NCI-H1105 treated with DMSO at 0.1 percent for 48 hours (cell line): ENCODE results near the gene ECI1.
A peak's percentile ranks its signal among the peaks of the same experiment; 100 is the strongest.

ENCODE experiments used
- DNase-seq: peaks from one replicate; lab custom pipeline; 2025; lab: John Stamatoyannopoulos, UW

Gene ECI1

DNA sequence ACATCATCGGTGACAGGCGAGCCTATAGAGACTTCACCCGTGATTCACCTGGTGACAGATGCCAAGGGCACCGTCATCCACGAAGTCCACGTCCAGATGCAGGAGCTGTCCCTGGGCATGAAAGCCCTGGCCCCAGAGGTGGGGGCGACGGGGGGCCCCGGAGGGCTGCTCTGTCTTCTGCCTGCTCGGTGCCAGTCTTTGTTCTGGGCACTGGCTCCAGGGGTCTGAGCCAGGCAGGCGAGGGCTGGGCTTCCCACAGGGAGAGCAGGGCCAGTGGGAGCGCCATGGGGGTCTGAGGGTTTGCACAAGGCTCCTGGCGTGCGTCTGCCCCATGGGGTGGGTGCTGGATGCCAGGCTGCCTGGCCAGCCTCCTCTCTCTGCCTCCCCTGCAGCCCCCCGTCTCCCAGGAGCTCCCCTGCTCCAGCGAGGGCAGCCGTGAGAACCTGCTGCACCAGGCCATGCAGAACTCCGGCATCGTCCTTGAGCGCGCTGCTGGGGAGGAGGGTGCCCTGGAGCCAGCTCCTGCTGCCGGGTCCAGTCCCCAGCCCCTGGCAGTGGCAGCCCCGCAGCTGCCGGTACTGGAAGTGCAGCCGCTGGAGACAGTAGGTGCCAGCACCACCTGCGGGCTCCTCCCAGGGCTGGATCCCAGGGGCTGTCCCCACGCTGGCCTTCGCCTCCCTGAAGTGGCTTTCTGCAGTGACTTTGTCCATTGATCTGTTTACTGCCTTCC is 18.2 kb downstream of the ECI1 start:
- DNase-seq = no peak

GRCh38 chr16:2232094-2232990 is 19.0 kb downstream of the ECI1 start:
- no peak for DNase-seq

DNA sequence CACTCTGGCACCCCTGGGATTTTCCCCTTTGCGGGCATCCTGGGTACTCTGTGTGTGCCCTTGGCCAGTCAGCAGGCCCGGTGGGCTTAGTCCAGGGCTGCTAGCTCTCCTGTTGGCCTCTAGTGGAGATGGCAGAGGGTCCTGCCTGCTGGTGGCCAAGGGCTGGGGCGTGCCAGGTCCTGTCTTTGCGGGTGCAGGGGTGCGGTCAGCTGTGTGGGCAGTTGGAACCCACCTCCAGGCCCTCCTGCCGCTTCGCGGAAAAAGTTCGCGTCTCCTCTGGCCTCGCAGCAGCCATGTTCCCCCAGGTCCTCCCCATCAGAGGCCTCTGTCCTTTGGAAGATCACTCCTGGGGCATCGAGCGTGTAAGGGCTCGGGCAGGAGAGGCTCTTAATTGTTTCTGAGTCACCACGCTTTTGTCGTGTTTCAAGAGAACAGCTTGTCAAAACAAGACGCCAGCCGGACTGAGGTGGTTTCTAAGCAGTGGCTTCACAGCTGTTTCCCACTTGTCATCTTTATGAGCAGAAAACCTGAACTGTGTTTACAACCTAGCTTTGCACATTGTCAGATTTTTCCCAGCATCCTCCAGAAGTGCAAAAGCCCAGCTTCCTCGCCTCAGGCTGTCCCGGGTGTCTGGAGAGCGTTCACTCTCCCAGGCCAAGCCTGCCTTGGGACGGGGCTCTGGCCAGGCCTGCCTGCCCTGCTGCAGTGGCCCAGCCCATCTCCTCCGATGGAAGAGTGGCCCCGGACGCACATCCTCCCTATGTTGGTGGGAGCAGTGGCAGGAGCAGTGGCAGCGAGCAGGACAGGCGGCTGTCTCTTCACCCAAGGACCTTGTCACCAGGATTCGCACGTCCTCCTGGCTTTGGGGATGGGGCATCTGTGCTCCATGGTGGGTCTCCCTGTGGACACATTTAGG is 20.1 kb downstream of the ECI1 start:
- no peak for DNase-seq

DNA sequence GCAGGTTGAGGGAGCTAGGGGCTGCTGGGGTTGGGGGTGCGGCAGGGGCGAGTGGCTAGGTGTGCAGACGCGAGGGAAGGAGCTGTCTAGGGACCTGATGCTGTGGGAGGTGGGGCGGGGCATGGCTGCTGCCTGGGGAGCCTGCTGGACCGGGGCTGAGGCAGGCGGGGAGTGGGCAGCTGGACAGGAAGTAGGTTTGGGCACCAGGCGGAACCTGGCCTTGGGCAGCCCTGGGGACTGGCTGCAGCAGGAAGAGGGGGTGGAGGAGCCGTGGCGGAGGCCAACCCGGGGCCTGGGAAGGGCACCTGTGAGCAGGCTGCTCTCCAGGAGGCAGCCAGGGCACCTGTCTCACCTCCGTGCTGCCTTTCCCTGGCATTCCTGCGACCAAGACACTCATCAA is 21.0 kb downstream of the ECI1 start:
- DNase-seq = no peak

DNA sequence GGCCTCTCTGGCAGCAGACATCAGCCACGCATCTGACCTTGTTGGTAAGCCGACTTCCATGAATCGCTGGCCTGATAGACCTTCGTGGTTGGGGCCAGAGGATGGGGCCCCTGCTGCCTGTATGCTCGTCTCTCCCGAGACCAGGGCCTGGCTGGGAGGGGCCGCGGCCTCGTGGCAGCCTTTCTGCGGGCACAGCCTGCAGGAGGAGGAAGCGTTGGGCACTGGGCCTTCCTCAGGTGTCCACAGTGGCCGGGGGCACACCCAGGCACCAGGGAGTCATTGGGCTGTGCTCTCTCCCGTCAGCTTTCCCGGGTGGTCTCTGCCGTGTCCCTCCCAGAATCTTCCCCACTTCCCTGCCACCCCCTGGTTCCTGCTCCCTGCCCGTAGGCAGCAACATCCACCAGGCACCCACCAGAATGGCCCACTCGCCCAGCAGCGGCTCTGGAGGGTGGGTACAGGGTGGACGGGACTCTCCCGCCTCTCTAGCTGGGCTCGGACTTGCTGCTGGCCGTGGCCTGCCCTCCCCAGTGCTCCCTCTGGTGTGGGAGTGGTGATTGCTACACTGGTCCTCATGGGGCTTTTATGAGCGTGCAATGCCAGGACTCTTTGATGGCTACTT is 21.6 kb downstream of the ECI1 start:
- no peak for DNase-seq

DNA sequence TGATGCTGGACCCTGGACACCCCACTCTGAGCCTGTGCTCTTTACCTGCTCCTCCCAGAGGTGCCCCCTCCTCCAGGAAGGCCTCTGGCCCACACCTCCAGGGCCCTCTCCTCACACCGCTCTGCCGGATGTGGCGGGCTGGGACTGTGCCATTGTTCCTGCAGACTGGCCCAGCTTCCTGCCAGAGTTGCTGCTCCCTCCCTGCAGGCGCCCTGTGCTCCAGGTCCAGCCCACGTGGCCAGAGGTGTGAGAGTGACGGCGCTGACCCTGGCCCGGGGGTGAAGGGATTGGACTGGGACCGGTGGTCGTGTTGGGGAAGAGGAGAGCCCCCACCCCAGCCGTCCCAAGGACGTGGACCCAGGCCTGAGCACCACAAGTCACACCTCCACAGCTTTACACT is 22.3 kb downstream of the ECI1 start:
- no peak for DNase-seq

DNA sequence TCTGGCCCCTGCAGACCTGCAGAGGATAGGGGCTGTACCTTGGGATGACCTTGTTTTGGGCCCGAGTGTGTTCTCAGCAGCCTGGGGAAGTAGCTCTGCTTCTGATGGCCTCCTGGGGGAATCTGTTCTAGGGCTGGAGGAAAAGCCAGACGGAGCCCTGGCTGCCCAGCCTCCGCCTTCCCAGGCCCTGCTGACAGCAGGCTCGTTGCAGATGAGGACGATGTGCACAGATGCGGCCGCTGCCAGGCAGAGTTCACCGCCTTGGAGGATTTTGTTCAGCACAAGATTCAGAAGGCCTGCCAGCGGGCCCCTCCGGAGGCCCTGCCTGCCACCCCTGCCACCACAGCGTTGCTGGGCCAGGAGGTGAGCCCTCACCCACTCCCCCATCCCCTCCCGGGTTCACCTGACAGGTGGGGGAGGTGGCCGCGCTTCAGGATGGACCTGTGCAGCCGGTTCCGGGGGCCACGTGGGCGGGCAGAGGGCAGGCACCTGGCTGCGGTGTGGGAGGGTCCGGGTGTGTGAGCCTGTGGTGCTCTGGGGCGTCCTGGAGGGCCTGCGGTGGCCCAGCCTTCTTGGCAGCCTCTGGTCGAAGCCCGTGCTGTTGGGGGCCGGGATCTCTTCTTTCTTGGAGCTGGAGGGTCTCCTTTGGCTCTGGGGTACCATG is 23.1 kb downstream of the ECI1 start:
- no peak for DNase-seq

DNA sequence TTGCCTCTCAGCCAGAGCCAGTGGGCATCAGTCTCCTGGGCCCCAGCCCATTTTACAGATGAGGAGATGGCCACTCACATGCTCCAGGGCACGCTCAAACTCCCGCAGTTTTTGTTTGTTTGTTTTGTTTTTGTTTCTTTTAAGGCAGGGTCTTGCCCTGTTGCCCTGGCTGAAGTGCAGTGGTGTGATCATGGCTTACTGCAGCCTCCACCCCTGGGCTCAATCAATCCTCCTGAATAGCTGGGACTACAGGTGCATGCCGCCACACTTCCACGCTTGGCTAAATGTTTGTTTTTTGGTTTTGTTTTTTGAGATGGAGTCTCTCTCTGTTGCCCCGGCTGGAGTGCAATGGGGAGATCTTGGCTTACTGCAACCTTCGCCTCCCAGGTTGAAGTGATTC is 24.5 kb downstream of the ECI1 start:
- DNase-seq = no peak

GRCh38 chr16:2226245-2226793 is 25.1 kb downstream of the ECI1 start:
- no peak for DNase-seq

GRCh38 chr16:2223942-2224486 is 27.4 kb downstream of the ECI1 start:
- no peak for DNase-seq

- DNase-seq = peak; percentile 92
Observed at GRCh38 chr16:2223221-2223941, 28.0 kb downstream of the ECI1 start, which contains the start of gene E4F1. TSS of gene E4F1 (plus strand) at chr16:2223591. CDS start at chr16:2223614, 23 bp downstream.

- no peak for DNase-seq
Observed at GRCh38 chr16:2216330-2216729, 35.1 kb downstream of the ECI1 start.

GRCh38 chr16:2214719-2214968 is 36.7 kb downstream of the ECI1 start, which contains the start of gene PGP:
TSS of gene PGP (minus strand) at chr16:2214840. CDS start at chr16:2214777, 63 bp downstream.
- no peak for DNase-seq

- DNase-seq = no peak
Observed at GRCh38 chr16:2213817-2214718, 37.3 kb downstream of the ECI1 start.

- DNase-seq = no peak
Observed at GRCh38 chr16:2212362-2213324, 38.7 kb downstream of the ECI1 start.

DNA sequence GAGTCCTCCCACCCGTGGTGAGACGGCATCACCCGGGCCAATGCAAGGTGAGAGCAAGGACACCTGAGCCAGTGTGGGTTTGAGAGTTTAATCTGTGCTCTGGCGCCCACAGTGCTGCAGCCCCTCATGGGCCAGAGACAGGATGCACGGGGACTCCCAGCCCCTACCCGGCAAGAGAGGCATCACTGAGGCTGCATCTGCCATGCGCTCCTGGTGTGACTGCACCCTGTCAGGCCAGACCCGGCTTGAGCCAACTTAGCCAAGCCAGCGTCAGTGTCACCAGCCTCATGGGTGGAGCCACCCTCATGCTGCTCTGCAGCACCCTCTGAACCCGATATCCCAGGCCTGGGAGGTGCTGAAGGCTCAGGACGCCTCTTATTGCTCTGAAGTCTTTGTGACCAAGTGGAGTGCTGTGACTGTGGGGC is 39.5 kb downstream of the ECI1 start:
- DNase-seq = no peak
